G401 (cell line): Measurements from ENCODE around the gene SLC12A8. TPM values are rescaled to one million over a fixed set of nuclear protein-coding genes. Genes with fewer than 3 reads are reported as not detected.

ENCODE experiments used
- DNase-seq: peaks from one replicate; pipeline ENCODE4 v3.0.0-alpha.2; 2015; ENCODE audit warnings: low spot score
- in situ Hi-C: cut with HindIII; loops from 2 replicates; pipeline ENCODE4 v1.10.0; 2016; ENCODE audit warnings: low sequenced_read_pairs, mixed read lengths
- total RNA-seq: library from RNA; depleted of rRNA; stranded (reverse); fragments of >200 nt; shearing (Covaris generic); gene quantifications from 2 replicates; pipeline ENCODE4 v1.2.3, GENCODE V29; 2014

The SLC12A8 gene
- total RNA-seq, 1 experiment from 2014 or later = not detected

DNA sequence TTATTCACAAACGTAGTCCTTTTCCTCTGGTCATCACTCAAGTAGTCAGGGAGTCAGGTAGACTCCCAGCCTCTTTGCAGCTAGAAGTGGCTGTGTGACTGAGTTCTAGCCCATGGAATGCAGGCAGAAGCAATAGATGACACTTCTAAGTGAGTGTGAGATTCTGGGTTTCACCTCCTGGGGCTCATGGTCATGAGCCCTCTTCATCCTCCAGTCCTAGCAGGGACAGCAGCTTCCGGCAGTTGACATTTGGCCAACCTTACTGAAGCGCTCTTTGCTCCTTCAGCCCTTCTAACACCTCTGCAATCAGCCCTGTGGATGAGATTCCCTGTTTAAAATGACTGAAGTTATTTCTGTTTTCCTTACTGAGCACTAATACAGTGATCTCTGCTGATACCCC lies 21.8 kb downstream of the SLC12A8 start:
- in situ Hi-C loops = no loop called here
- no peak for DNase-seq

DNA sequence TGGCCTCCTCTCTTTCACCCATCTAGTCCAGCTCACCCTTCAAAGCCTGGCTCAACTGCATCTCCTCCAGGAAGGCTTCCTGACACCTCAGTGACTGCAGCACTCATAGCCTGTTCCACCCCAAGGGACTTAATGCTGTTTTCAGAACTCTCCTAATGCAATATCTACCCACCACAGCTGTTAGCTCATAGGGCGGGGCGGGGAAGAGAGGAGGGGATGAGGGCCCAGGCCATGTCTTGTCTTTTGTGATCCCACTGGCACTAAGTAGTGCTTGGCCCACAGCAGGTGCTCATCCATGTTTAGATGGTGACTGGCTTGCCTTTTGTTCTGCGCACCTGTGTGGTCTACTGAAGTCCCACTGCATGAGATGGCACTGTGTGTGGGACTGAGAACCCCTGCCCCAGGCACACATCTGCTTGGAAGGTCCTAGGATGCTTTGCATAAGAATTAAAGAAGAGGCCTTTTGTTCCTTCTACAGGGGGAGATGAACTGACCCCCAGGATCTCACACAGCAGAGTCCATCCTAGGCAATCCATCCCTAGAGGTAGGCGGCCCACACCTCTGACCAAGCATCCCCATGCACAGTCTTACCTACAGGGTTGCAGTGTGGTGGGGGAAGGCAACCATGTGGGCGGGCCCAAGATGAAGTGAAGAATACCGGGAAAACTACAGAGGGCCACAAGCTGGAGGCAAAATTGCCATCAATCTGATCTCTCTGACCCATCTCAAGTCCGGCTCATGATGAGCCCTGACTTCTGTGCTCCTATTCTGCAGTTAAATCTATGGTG lies 23.0 kb downstream of the SLC12A8 start:
- DNase-seq = no peak
- in situ Hi-C loops = no loop called here

DNA sequence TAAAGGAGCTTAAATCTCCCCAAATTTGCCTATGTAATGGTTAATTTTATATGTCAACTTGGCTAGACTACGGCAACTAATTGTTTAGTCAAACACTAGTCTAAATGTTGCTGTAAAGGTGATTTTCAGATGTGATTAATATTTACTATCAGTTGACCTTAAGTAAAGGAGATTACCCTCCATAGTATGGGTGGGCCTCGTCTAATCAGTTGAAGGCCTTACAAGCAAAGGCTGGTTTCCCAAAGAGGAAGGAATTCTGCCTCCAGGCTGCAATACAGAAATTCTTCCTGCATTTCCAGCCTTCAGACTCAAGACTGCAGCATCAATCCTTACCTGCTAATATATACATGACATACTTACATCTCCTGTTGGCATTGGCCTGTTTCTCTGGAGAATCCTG lies 23.6 kb downstream of the SLC12A8 start:
- no peak for DNase-seq
- in situ Hi-C loops = no loop called here

DNA sequence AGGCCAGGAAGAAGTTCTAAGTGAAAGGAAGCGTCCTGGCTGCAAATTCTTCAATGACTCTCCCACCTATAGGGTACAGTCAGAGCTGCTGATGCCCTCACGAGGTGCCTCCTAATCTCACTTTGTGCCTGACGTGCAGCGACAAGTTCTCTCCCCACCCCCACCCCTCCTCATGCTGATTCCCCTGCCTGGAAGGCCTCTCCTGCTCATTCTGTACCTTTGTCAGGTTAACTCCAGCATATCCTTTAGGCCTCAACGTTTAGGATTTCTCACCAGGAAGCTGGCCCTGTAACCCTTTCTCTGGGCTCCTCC lies 25.0 kb downstream of the SLC12A8 start:
- in situ Hi-C loops = no loop called here
- DNase-seq = no peak

DNA sequence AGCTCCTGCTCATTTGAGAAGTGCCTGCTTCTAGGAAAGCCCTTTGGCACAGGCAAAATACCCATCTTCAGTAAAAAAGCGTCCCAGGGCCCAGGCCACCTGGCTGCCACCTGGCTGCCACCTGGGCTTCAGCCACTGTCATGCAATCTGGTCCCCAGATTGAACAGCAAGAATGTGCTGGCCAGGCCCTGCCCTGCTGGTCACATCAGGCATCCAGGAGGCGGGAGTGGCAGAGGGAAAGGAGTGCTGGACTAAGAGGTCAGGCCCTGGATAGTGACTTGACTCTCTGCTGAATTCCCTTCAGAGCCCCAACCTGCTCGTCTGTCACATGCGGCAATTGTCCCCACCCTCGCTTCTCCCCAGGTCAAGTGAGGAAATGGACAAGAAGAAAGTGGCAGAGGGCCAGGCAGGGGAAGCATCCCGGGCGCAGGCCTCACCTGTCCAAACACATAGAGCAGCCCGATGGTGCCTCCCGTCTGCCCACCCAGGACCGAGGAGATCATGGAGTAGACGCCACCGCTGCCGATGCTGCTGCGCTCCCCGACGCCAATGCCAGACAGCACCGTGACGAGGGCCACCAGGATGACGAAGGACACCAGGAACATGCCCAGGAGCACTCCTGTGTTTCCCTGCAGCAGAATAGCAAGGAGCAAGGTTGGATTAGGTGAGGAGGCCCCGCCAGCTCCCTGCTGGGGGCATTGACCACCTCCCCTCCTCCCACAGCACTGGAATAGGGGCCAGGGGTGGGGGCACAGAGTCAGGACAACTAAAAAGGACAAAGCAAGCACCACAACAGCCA lies 25.5 kb downstream of the SLC12A8 start:
- in situ Hi-C loops = no loop called here
- peak; percentile 92 for DNase-seq

DNA sequence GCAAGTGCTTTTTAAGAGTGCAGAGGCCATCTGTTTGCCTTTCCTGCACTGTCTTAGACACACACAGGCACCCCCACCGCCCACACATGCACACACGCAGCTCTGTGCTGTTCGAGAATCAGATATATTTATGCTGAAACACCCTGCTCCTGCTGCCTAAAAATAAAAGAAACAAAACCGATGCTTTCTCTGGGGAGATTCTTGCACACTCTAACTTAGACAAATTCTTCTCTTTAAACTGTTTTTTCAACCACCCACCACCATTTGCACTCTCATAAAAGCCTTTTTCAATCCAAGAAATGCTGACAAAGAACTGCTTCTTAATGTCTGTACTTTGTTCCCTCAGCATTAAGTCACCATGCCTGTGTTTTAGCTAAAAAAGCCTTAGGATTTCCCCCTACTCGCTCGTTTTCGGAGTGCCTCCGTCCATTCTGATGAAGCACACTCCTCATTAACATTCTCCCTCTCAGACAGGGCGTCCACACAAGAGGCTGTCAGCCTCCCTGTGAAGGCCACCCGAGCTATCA lies 26.2 kb downstream of the SLC12A8 start:
- in situ Hi-C loops = no loop called here
- no peak for DNase-seq

DNA sequence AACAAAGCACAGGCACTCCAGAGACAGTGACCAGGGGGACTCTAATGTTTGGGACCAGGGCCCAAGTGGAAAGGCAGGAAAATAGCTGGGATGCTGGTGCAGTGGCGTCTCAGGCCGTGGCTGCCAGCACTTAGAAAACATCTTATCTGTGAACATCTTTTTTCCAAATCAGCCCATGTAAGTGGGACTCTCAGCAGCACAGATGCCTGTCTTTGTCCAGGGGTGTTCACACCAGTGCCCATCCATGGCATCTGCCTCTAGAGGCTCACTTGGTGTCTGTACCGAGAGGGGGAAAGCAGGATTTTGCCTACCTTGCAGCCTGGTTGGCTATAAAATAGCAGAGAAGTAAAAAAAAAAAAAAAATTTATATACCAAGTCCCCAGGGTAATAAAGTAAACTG lies 26.7 kb downstream of the SLC12A8 start:
- DNase-seq = no peak

DNA sequence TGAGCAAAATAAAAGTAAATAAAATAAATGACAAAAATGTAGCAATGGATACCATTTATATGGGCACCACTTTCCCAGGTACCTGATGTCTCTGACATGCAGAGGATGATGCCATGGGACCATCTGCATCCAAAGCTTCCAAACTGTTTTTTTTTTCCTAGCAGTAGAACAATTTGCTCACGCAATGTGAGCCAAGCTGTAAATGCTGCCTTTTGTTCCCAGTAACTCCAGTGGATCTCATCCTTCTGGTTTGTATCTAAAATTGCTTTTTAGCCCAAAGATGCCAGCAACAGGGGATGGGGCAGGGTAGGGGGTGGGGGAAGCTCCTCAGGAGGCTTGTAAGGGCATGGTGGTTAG lies 32.7 kb downstream of the SLC12A8 start:
- in situ Hi-C loops = no loop called here
- DNase-seq = no peak

More for the DNA sequence above, 26.7 kb downstream of the SLC12A8 start:
- in situ Hi-C loops = no loop called here

DNA sequence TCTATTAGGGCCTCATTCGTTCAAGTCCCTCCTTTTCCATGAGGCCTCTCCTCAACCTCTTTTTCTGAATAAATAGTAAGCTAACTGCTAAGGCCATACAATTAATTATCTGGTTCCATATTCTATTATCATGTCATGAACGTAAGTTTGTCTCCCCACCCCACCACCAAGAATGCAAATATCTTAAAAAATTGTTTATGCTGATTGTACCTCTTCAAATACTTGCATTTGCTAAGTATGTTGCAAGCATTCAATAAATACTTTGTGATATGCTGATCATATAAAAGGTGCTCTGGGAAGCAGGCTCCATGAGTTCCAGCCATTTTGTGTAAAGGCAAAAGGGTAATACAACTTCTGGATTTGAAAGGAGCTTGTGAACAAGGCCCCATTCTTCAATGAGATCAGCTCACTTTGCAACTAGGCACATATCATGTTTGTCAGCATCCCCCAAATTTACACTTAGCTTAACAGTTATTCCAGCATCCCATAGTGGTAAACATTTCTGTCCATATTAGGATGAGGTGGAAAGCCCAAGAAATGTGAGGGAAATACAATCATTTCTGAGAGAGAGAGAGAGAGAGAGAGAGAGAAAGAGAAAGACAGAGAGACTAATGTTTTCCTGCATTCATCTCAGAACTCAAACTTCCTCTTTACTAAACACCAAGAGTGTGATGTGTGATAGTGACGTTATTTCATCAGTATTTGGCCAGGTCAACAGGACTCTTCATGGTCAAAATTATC lies 33.2 kb downstream of the SLC12A8 start:
- no peak for DNase-seq

DNA sequence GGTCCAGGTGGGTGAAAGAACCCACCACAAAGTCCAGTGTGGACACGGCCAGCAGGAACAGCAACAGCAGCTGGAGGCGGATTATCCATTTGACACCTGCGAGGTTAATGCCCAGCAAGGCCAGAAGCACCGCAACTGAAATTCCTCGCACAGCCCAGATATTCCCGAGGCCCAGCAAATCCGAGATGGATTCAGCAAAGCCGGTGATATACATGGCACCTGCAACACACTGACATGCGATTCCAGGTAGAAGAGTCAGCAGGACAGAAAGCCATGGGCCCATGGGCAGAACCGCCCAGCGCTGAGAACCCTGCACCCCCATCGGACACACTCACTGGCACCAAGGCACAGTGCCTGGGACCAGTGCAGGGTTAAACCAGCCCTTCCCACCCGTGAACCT lies 34.8 kb downstream of the SLC12A8 start:
- in situ Hi-C loops = no loop called here

More for the DNA sequence above, 33.2 kb downstream of the SLC12A8 start:
- in situ Hi-C loops = no loop called here

DNA sequence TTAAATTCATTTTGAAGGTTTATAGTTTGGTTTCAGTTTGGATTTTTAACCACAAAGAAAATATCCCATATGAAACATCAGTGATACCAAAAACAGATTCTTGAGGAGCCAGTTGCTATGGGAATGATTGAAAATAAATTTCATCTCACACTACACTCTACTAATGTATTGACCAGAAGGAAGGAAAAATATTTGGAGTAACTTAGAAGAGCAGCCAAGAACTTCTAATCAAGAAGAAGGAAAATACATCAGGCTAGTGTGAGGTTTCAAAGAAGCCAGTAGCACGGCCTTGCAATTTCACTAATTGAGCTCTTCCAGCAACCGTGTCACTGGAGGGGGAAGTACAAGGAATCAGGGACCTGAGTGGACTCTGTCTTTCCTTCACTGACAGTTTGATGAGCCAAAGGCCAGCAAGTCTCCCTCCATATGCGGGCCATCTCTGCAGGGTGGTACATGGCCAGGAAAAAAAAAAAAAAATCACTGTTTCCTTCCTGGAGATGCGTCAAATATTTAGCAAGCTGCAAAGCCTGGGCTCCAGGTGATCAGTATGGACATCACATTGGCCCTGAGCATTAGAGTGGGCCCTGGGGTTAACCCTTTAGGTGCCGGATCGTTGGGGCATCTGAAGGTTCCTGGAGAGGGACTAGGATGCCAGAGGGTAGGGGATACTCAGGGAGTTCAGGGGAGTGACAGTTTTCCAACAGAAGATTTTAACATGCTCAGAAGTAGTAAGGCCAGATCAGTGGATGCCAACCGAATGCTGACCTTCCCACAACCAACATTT lies 37.1 kb downstream of the SLC12A8 start:
- DNase-seq = no peak

More for the DNA sequence above, 34.8 kb downstream of the SLC12A8 start:
- DNase-seq = no peak

DNA sequence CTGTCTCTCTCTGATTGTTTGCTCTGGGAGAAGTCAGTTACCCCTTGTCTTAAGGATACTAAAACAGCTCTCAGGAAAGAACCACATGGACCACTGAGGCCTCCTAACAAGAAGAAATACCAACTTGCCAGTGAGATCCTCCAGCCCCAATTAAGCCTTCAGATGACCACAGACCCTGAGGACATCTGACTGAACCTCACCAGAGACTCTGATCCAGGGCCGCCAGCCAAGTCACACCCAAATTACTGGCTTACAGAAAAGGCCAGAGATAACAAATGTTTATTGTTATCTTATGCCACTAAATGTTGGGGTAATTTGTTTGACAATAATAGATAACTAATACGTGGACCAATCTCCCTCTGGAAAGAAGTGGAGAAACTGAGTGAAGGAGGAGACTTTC lies 40.2 kb downstream of the SLC12A8 start:
- in situ Hi-C loops = no loop called here
- DNase-seq = no peak

More for the DNA sequence above, 37.1 kb downstream of the SLC12A8 start:
- in situ Hi-C loops = no loop called here

DNA sequence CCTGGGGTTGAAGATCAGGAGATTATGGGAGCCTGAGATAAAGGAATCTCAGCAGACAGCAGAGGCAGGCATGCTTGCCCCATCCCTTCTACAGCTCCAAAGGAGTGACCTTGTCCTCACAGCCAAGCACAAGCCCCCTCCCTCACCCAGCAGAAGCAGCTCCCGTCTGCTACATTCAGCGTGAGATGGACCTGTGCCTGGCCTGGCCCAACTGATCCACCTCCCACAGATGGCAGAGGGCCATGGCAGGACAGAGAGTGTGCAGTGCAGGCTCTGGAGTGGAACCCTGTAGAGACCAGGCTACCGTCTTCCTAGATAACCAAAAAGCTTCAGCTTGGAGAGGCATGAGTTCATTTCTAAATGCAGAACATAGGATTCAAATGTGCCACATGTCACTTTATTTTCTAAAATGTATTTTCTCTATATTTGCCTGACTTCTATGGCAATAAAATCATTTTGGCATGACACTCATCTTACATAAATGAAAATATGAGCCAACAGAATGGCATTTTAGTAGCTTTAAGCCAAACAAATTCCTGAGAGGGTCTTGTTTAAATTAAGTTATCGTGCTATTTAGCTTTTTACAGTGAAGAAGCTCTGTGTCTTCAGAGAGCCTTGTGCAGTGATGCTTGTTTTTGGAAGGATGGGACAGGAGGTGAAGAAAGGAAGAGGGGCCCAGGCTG lies 43.7 kb downstream of the SLC12A8 start:
- peak; percentile 57 for DNase-seq
- in situ Hi-C loops = no loop called here

DNA sequence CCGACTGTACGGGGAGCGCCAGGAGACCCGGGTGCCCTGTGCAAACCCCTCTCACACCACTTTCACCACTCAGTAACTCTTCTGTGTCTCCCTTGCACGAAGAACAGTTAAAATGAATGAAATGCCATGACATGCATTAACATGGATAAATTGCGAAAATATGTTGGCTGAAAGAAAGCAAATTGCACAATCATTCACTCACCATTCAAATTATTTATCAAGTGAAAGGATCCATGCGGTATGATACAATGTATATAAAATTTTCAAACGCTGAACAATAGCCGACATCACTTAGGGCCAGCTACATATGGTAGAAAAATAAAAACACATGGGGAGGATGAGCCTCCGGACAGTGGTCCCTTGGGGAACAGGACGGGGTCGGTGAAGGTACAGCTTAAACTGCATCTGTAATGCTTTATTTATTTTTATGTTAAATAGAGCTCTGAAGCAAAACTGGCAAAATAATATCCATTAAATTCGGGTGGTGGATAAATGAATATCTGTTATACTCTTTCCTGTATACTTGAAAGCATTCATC lies 45.9 kb downstream of the SLC12A8 start:
- in situ Hi-C loops = no loop called here

DNA sequence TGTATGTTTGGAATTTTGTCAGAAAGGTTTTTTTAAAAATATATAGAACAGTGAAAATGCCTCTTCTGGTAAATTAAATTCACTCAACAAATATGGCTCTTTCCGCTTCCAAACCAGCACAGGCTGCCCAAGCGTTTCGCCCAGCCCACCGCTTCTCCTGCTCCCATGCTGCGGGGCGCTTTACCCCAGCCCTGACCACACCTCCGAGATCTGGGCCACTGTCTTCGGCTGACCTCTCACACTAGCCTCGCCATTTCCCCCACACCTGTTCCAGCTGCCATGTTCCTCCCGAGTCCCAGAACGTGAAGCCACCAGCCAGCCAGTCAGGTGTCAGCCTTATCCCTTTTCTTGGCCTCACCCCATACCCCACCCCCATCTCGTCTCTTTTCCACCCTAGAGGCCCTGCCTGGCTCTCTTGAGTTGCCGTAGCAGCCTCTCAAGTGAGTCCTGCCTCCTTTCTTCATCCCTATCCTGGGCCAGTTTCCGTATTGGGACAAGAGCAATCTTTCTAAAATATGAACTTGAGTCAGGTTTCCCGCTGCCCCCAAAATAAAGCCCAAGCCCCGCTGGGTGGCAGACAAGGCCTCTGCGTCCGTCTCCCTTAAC lies 46.5 kb downstream of the SLC12A8 start:
- in situ Hi-C loops = no loop called here
- no peak for DNase-seq

More for the DNA sequence above, 45.9 kb downstream of the SLC12A8 start:
- DNase-seq = no peak

DNA sequence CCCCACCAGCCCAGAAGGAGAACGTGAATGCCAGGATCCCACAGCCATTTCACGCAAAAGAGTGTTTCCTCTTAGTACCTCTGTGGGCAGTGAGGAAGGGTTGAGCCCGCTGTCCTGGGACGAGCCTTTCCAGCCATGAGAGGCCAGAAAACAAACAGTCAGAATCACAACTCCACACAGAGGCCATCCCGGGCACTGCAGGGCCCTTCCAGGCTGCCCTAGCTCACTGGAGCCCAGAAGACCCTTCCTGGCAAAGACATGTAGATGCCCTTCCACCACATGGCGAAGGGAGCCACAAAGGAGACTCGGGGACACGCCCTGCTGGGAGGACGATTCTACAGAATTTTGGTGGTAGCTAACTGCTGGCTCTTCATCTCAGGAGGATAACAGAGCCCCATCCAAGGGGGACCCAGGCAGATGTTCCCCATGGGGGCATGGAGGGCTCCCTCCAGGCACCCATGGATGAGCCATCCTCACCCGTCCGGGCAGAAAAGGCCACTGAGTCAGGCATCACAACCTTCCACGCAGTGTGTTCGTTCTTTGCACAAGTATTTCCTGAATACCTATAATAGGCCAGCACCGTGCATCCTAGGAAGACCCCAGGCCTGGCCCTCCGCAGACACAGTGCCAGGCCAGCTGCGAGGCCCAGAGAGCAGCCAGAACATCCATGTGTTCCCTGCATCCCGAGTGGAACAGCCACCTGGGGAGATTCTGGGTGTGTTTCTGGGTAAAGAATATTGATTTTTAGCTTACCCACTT lies 47.2 kb downstream of the SLC12A8 start:
- in situ Hi-C loops = no loop called here
- DNase-seq = no peak
